Stomach (tissue), 9 donors: ENCODE measurements around the gene ANGPTL1. TPM values are rescaled to one million over a fixed set of nuclear protein-coding genes. Genes with fewer than 3 reads are reported as not detected.

Experiments used
- DNase-seq, 2 donors: peaks; one replicate each; pipeline versions ENCODE4 v3.0.0 to v3.0.0-alpha.2; 2013 to 2019
- H3K27ac ChIP-seq, 5 donors: fragments of 200-600 bp in 4 of 5; sonication (generic) in 4 of 5; one replicate each; pipeline ENCODE4 v1.5.1; 2013 to 2019; ENCODE audit warnings: mild to moderate bottlenecking in 1 of 5, moderate library complexity in 1 of 5
- H3K27me3 ChIP-seq, 3 donors: fragments of 200-600 bp; sonication (generic); one replicate each; pipeline ENCODE4 v1.5.1; 2017 to 2019; ENCODE audit warnings: mixed run types in 1 of 3
- H3K36me3 ChIP-seq, 4 donors: fragments of 200-600 bp; sonication (generic); 1 replicate in 3 of 4; 2 replicates in 1 of 4; pipeline ENCODE4 v1.5.1; 2016 to 2019
- H3K4me1 ChIP-seq, 4 donors: fragments of 200-600 bp; sonication (generic); one replicate each; pipeline ENCODE4 v1.5.1; 2016 to 2019
- H3K4me3 ChIP-seq, 4 donors: fragments of 200-600 bp; sonication (generic) in 3 of 4; one replicate each; pipeline ENCODE4 v1.5.1; 2016 to 2019; ENCODE audit warnings: mild to moderate bottlenecking in 1 of 4
- H3K9me3 ChIP-seq, 4 donors: fragments of 200-600 bp; sonication (generic); one replicate each; pipeline ENCODE4 v1.5.1; 2016 to 2019
- EP300 ChIP-seq: sonication (generic); formaldehyde crosslinking; IDR thresholded peaks from one replicate; pipeline ENCODE4 v1.6.1; 2017; ENCODE audit warnings: antibody characterized with exemption
- POLR2A ChIP-seq, 4 donors: fragments of 450-650 bp; IDR thresholded peaks; one replicate each; pipeline ENCODE4 v1.6.1; 2016; ENCODE audit warnings: antibody characterized with exemption in 4 of 4, control low read depth in 2 of 4, mild to moderate bottlenecking in 1 of 4, moderate library complexity in 1 of 4
- POLR2AphosphoS5 ChIP-seq, 3 donors: sonication (generic); formaldehyde crosslinking; IDR thresholded peaks; one replicate each; pipeline ENCODE4 v1.6.1; 2016; ENCODE audit warnings: antibody characterized with exemption in 3 of 3
- WGBS, 5 donors: extraction: QIAGEN DNeasy Blood & Tissue Kit in 3 of 5; methylation state at CpG; one replicate each; pipeline versions ENCODE4 v1.1.5 to v1.1.7; 2013 to 2018; 5-methylcytosine and 5-hydroxymethylcytosine counted together
- intact Hi-C: fragments of 100-400 bp; cut with DNase I; formaldehyde crosslinking; loops from one replicate; pipeline ENCODE4 v1.15.1; 2023; ENCODE audit warnings: low total_unique reads
- polyA plus RNA-seq, 3 donors: library from polyadenylated mRNA; stranded (reverse); fragments of 200-250 nt; gene quantifications; one replicate each; pipeline ENCODE4 v1.2.3, GENCODE V29; 2013
- total RNA-seq, 5 donors: library from RNA; depleted of rRNA; stranded (reverse); fragments of >200 nt; gene quantifications; one replicate each; pipeline versions ENCODE4 v1.1.0 to v1.2.3, GENCODE V29; 2014 to 2016
- TF ChIP-seq, protein P1 (sequence below), 7 experiments: fragments of 450-650 bp in 4 of 7; fragments of 200-600 bp in 3 of 7; sonication (generic) in 3 of 7; IDR thresholded peaks; one replicate each; pipeline ENCODE4 v1.5.1; 2016 to 2019; ENCODE audit warnings: antibody characterized with exemption in 7 of 7, control low read depth in 2 of 7, mild to moderate bottlenecking in 1 of 7
- donor health status: healthy with polysubstance abuse.
- donor health status: Bipolar disorder and iron deficiency.
- donor health status: healthy.

Gene ANGPTL1
- total and polyA plus RNA-seq, 8 donors, result 1.7 to 121 (median 16.1) TPM

GRCh38 chr1:178901482-178902125, 30.7 kb upstream of the ANGPTL1 start:
- Histone ChIP-seq H3K27me3 (no peaks in the 10 kb centered on the region), H3K9me3 (no peaks in the 10 kb centered on the region), H3K4me1 (no peaks in the 10 kb centered on the region), H3K27ac (no peak overlapping the region), H3K36me3 (peaks cover 0 to 18% (median 10%) of the 10 kb centered on the region in 4 donors), H3K4me3 (no peak overlapping the region)
- WGBS, 5 donors, result 95 to 100% (median 97%) methylated on average over 1 of the region's 1 CpG
- no peak for DNase-seq
- intact Hi-C loops, result no loop called here
- no peak for TF ChIP-seq EP300
- TF ChIP-seq, protein P1, sequence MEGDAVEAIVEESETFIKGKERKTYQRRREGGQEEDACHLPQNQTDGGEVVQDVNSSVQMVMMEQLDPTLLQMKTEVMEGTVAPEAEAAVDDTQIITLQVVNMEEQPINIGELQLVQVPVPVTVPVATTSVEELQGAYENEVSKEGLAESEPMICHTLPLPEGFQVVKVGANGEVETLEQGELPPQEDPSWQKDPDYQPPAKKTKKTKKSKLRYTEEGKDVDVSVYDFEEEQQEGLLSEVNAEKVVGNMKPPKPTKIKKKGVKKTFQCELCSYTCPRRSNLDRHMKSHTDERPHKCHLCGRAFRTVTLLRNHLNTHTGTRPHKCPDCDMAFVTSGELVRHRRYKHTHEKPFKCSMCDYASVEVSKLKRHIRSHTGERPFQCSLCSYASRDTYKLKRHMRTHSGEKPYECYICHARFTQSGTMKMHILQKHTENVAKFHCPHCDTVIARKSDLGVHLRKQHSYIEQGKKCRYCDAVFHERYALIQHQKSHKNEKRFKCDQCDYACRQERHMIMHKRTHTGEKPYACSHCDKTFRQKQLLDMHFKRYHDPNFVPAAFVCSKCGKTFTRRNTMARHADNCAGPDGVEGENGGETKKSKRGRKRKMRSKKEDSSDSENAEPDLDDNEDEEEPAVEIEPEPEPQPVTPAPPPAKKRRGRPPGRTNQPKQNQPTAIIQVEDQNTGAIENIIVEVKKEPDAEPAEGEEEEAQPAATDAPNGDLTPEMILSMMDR (IDR thresholded peaks at IDR 0.05), result no peak

GRCh38 chr1:178899402-178899801, 28.5 kb upstream of the ANGPTL1 start:
- no peak overlapping the region for H3K27ac ChIP-seq
- no peaks in the 10 kb centered on the region for H3K9me3 ChIP-seq
- TF ChIP-seq, protein P1 (IDR thresholded peaks at IDR 0.05), result no peak
- TF ChIP-seq POLR2A (IDR thresholded peaks at IDR 0.05) (no peak), EP300 (no peak), POLR2AphosphoS5 (IDR thresholded peaks at IDR 0.05) (no peak)
- DNase-seq, result no peak
- intact Hi-C loops, result no loop called here
- no peaks in the 10 kb centered on the region for H3K4me1 ChIP-seq
- H3K36me3 ChIP-seq, result peaks cover 0 to 23% (median 10%) of the 10 kb centered on the region in 4 donors
- H3K4me3 ChIP-seq, result no peak overlapping the region
- H3K27me3 ChIP-seq, result no peaks in the 10 kb centered on the region
- WGBS, 5 donors, result 84 to 93% (median 92%) methylated on average over 2 of the region's 2 CpGs

DNA sequence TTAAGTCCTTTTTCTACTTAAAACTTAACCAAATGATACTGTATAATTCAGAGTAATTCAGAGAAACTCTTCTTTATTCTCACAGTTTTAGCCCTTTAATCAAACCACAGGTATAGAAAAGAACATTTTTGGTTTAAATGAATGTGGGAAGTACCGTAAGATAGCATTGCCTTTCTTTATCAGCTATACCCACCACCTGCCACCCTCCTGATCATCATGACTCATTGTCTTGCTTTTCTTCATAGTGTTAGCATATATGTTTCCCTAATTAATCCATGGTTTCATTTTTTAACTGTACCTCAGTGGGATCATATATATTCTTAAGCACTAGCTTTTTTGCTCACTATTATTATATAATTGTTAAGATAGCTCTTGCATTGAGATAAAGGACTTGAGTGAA, 27.5 kb upstream of the ANGPTL1 start:
- DNase-seq, result no peak
- TF ChIP-seq POLR2AphosphoS5 (IDR thresholded peaks at IDR 0.05), result no peak
- no peak for TF ChIP-seq POLR2A (IDR thresholded peaks at IDR 0.05)
- no peak for TF ChIP-seq EP300
- TF ChIP-seq, protein P1 (IDR thresholded peaks at IDR 0.05), result no peak
- H3K4me3 ChIP-seq, result no peak overlapping the region
- no peaks in the 10 kb centered on the region for H3K27me3 ChIP-seq
- no peaks in the 10 kb centered on the region for H3K9me3 ChIP-seq
- peaks cover 0 to 26% (median 10%) of the 10 kb centered on the region in 4 donors for H3K36me3 ChIP-seq
- H3K27ac ChIP-seq, result no peak overlapping the region
- 91 to 97% (median 93%) methylated on average over 1 of the region's 1 CpG for WGBS, 5 donors
- intact Hi-C loops, result no loop called here
- no peaks in the 10 kb centered on the region for H3K4me1 ChIP-seq

- H3K27me3 ChIP-seq, result no peaks in the 10 kb centered on the region
- DNase-seq, result no peak
- H3K4me3 ChIP-seq, result no peak overlapping the region
- intact Hi-C loops, result no loop called here
- H3K9me3 ChIP-seq, result no peaks in the 10 kb centered on the region
- H3K4me1 ChIP-seq, result no peaks in the 10 kb centered on the region
- H3K27ac ChIP-seq, result no peak overlapping the region
- TF ChIP-seq, protein P1 (IDR thresholded peaks at IDR 0.05), result no peak
- TF ChIP-seq POLR2A (IDR thresholded peaks at IDR 0.05) (no peak), EP300 (no peak), POLR2AphosphoS5 (IDR thresholded peaks at IDR 0.05) (no peak)
- peaks cover 0 to 23% (median 6%) of the 10 kb centered on the region in 4 donors for H3K36me3 ChIP-seq
These were observed 25.1 kb upstream of the ANGPTL1 start for GRCh38 chr1:178895928-178896327.
